ENCODE results near the gene EXT2. TPM values are rescaled to one million over a fixed set of nuclear protein-coding genes. Genes with fewer than 3 reads are reported as not detected.

Gene EXT2
- total and polyA plus RNA-seq, 7 donors = 11.0 to 23.5 (median 21.4) TPM

GRCh38 chr11:44127130-44127529, 31.7 kb downstream of the EXT2 start:
- 84 to 91% (median 84%) methylated on average over 8 of the region's 8 CpGs for WGBS, 3 donors
- Histone ChIP-seq H3K27me3 (ENCODE audit: insufficient read depth in 3 of 3, low read length in 2 of 3) (no peaks in the 10 kb centered on the region), H3K36me3 (ENCODE audit: insufficient read depth in 1 of 2, low read depth in 1 of 2) (peaks cover 21 to 70% of the 10 kb centered on the region in 2 donors), H3K9me3 (no peaks in the 10 kb centered on the region), H3K27ac (no peak overlapping the region), H3K4me3 (no peak overlapping the region), H3K4me1 (peaks cover 21% of the 10 kb centered on the region)
- intact Hi-C loops (cut with DNase I) = no loop called here
- DNase-seq = no peak
- TF ChIP-seq CTCF (IDR thresholded peaks at IDR 0.05) = no peak
- ATAC-seq = no peak

DNA sequence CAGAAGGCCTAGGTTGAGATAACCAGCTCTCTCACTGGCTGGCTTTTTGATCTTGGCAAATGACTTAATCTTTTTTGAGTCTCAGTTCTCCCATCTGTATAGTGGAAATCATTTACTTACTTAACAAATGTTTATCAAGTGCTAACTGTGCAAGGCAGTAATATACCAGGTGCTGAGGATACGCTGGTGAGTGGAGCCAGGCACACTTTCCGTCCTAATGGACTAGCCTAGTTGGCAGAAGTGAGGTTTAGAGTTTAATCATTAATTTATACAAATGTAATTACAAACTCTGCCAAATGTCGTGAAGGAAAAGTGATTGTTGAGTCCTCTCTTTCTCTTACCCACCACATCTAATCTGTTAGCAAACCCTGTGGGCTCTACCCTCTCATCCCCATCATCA, 33.3 kb downstream of the EXT2 start:
- WGBS, 3 donors = 87 to 96% (median 91%) methylated on average over 3 of the region's 3 CpGs
- Histone ChIP-seq H3K4me1 (peaks cover 21% of the 10 kb centered on the region), H3K27me3 (ENCODE audit: insufficient read depth in 3 of 3, low read length in 2 of 3) (no peaks in the 10 kb centered on the region), H3K4me3 (no peak overlapping the region), H3K27ac (no peak overlapping the region), H3K36me3 (ENCODE audit: insufficient read depth in 1 of 2, low read depth in 1 of 2) (peaks cover 21 to 70% of the 10 kb centered on the region in 2 donors), H3K9me3 (no peaks in the 10 kb centered on the region)
- DNase-seq (no peak), ATAC-seq (no peak)
- no peak for TF ChIP-seq CTCF (IDR thresholded peaks at IDR 0.05)
- intact Hi-C loops (cut with DNase I) = no loop called here

GRCh38 chr11:44130751-44131150, 35.3 kb downstream of the EXT2 start:
- 65 to 82% (median 80%) methylated on average over 6 of the region's 6 CpGs for WGBS, 3 donors
- DNase-seq = peak in 1 of 2 donors; percentile 51
- Histone ChIP-seq H3K36me3 (ENCODE audit: insufficient read depth in 1 of 2, low read depth in 1 of 2) (peaks cover 17 to 63% of the 10 kb centered on the region in 2 donors), H3K9me3 (no peaks in the 10 kb centered on the region), H3K27me3 (ENCODE audit: insufficient read depth in 3 of 3, low read length in 2 of 3) (no peaks in the 10 kb centered on the region), H3K27ac (no peak overlapping the region), H3K4me1 (peaks cover 15% of the 10 kb centered on the region), H3K4me3 (no peak overlapping the region)
- peak; percentile 9 for TF ChIP-seq CTCF (IDR thresholded peaks at IDR 0.05)
- intact Hi-C loops (cut with DNase I) = loop anchor here (5.0 to 10.0 kb wide), 3 partner anchors 33 to 404 kb away; partner anchors contain the start of gene EXT2 (in 1 of the 2)
- ATAC-seq = peak in 3 of 4 donors; percentile 59 to 70 (median 68)

GRCh38 chr11:44133335-44133946, 38.0 kb downstream of the EXT2 start:
- H3K27me3 ChIP-seq (ENCODE audit: insufficient read depth in 3 of 3, low read length in 2 of 3) = no peaks in the 10 kb centered on the region
- intact Hi-C loops (cut with DNase I) = loop anchor here (5.0 to 10.0 kb wide), 3 partner anchors 36 to 401 kb away; partner anchors contain the start of gene EXT2 (in 1 of the 2)
- H3K4me3 ChIP-seq = no peak overlapping the region
- WGBS, 3 donors = 89 to 96% (median 96%) methylated on average over 1 of the region's 1 CpG
- peaks cover 15% of the 10 kb centered on the region for H3K4me1 ChIP-seq
- DNase-seq (no peak), ATAC-seq (peak; percentile 49 to 75 (median 58))
- no peak overlapping the region for H3K27ac ChIP-seq
- H3K36me3 ChIP-seq (ENCODE audit: insufficient read depth in 1 of 2, low read depth in 1 of 2) = peaks cover 11 to 37% of the 10 kb centered on the region in 2 donors
- TF ChIP-seq CTCF (IDR thresholded peaks at IDR 0.05) = peak; percentile 65
- H3K9me3 ChIP-seq = no peaks in the 10 kb centered on the region

Measured in psoas muscle (tissue), 8 donors.